Stimulated activated effector memory CD8-positive, alpha-beta T cell treated with anti-CD3 and anti-CD28 coated beads, Interleukin-12 subunit alpha, Interleukin-12 subunit beta, amount 100 ng/mL, for 72 hours (primary cell): ENCODE data around the gene SAMD9.
"Not testable (repeated sequence)": the region's sequence is repeated elsewhere in the genome, so short reads cannot be mapped to it uniquely, and the experiment has no call there.

Source experiments
- ATAC-seq: fragments of 150-1000 bp; cut with Tn5 transposase; 2 replicates; pipeline ENCODE4 v1.10.0; 2021
- DNase-seq, 2 donors: peaks; one replicate each; pipeline ENCODE4 v3.0.0; 2021 to 2022; ENCODE audit warnings: low spot score in 2 of 2
- H3K27ac Mint-ChIP-seq: one replicate; pipeline ENCODE4 v1.8.0; 2022; ENCODE audit warnings: mild to moderate bottlenecking, mixed read lengths
- H3K36me3 Mint-ChIP-seq: one replicate; pipeline ENCODE4 v1.8.0; 2022; ENCODE audit warnings: mild to moderate bottlenecking, mixed read lengths
- H3K4me1 Mint-ChIP-seq: one replicate; pipeline ENCODE4 v1.8.0; 2022; ENCODE audit warnings: mixed read lengths
- H3K4me3 Mint-ChIP-seq: one replicate; pipeline ENCODE4 v1.8.0; 2022; ENCODE audit warnings: mild to moderate bottlenecking, mixed read lengths
- H3K9me3 Mint-ChIP-seq: one replicate; pipeline ENCODE4 v1.8.0; 2022; ENCODE audit warnings: mixed read lengths

The SAMD9 gene

DNA sequence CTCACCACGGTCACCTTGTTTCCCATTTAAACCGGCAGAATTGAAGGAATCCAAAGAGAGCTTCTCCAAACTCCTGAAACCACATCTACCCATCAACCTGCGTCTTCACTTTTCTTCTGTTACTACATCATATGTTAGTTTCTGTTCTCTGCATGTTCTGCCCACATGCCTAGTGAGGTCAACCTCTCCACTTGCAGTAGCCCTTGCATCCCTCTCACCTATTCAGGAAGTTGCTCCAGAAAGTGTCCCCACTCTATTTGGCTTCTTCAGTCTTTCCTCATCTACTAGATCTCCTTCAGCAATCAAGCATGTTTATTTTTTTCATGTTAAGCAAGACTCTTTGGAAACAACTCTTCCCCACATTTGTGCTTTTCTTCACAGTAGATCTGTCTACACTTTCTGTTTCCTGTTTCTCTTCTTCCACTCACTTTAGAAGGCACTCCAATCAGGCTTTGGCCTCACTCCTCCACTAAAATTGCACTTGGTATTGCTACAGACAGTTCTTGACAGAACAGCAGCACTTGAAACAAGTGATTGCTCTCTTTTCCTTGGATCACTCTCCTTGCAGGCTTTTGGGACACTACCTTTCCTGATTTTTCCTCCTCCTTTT, 22.9 kb upstream of the SAMD9 start:
- Mint-ChIP-seq H3K4me1 (peaks cover 8% of the 10 kb centered on the region), H3K9me3 (peaks cover 5% of the 10 kb centered on the region), H3K27ac (no peak overlapping the region), H3K4me3 (no peak overlapping the region), H3K36me3 (peaks cover 55% of the 10 kb centered on the region)
- ATAC-seq (no peak), DNase-seq (no peak)

DNA sequence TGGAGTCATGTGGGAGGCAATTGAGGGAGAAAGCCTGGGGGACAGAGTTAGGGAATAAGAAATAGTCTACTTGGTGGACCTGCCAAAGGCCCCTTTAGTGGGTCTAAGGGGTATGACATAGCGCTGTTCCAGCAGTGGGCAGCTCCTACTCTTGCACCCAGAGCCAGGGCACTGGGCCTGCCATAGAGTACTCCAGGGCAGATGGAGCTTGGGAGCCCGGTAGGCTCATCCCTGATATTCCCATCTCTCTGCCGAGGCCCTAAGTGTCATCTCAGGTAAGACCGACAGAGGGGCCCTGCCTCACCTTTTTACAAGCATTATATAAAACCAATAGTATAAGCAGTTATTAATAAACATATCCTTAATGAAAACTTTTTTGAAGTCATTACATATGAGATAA, 20.8 kb upstream of the SAMD9 start:
- Mint-ChIP-seq H3K9me3 (peaks cover 14% of the 10 kb centered on the region), H3K36me3 (peaks cover 46% of the 10 kb centered on the region), H3K4me1 (peaks cover 5% of the 10 kb centered on the region), H3K27ac (no peak overlapping the region), H3K4me3 (no peak overlapping the region)
- no peak for ATAC-seq
- DNase-seq = no peak

DNA sequence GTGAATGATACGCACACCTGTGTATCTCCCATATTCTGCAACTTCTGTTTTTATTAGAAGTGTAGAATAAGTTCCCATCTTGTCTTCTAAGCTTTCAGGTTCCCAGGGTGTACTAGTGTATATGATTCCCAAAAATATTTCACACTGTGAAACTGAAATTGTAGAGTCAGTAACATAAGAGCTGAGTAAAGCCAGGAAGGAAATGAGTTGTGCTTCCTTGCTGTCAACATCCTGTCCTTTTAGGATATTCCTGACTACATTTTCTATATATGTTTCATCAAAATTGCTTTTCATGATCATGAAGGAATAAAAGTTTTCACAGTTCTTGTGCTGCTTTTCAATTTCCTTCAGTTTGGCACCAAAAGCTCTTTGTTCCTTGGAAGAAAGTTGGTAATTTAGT, 15.2 kb upstream of the SAMD9 start:
- H3K4me1 Mint-ChIP-seq = no peaks in the 10 kb centered on the region
- no peak overlapping the region for H3K4me3 Mint-ChIP-seq
- H3K27ac Mint-ChIP-seq = no peak overlapping the region
- H3K36me3 Mint-ChIP-seq = peaks cover 32% of the 10 kb centered on the region
- H3K9me3 Mint-ChIP-seq = peaks cover 33% of the 10 kb centered on the region
- DNase-seq = no peak
- no peak for ATAC-seq

DNA sequence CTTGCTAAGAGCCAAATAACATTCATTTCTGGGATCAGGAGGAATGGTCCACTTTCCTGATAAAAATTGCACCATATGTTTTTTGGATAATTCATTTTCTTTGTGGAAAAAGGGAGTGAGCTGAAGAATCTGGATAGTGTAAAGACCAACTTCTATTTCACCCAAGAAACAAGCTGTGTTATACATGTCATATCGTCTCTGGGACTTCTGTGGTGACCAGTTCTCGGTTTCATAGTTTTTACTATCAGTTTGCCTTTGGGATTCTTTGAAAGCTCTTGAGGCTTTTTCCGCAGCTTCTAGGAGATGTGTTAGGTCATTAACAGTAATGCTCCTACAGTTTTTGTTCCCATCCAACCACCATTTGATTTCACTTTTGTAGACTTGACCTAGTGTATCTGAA, 14.4 kb upstream of the SAMD9 start:
- no peak overlapping the region for H3K27ac Mint-ChIP-seq
- ATAC-seq = no peak
- H3K4me3 Mint-ChIP-seq = no peak overlapping the region
- H3K4me1 Mint-ChIP-seq = no peaks in the 10 kb centered on the region
- no peak for DNase-seq
- H3K36me3 Mint-ChIP-seq = peaks cover 24% of the 10 kb centered on the region
- peaks cover 33% of the 10 kb centered on the region for H3K9me3 Mint-ChIP-seq

DNA sequence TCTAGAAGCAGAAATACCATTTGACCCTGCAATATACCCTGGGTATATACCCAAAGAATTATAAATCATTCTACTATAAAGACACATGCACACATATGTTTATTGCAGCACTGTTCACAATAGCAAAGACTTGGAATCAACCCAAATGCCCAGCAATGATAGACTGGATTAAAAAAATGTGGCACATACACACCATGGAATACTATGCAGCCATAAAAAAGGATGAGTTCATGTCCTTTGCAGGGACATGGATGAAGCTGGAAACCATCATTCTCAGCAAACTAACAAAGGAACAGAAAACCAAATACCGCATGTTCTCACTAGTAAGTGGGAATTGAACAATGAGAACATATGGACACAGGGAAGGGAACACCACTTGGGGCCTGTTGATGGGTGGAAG, 9.2 kb upstream of the SAMD9 start:
- H3K4me1 Mint-ChIP-seq, H3K4me3 Mint-ChIP-seq, DNase-seq, H3K36me3 Mint-ChIP-seq, H3K27ac Mint-ChIP-seq, ATAC-seq: not testable (repeated sequence)
- peaks cover 40% of the 10 kb centered on the region for H3K9me3 Mint-ChIP-seq

DNA sequence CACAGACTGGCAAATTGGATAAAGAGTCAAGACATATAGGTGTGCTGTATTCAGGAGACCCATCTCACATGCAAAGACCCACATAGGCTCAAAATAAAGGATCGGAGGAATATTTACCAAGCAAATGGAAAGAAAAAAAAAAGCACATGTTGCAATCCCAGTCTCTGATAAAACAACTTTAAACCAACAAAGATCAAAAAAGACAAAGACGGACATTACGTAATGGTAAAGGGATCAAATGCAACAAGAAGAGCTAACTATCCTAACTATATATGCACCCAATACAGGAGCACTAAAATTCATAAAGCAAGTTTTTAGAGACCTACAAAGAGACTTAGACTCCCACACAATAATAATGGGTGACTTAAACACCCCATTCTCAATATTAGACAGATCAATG, 5.8 kb upstream of the SAMD9 start:
- not testable (repeated sequence) for H3K36me3 Mint-ChIP-seq

DNA sequence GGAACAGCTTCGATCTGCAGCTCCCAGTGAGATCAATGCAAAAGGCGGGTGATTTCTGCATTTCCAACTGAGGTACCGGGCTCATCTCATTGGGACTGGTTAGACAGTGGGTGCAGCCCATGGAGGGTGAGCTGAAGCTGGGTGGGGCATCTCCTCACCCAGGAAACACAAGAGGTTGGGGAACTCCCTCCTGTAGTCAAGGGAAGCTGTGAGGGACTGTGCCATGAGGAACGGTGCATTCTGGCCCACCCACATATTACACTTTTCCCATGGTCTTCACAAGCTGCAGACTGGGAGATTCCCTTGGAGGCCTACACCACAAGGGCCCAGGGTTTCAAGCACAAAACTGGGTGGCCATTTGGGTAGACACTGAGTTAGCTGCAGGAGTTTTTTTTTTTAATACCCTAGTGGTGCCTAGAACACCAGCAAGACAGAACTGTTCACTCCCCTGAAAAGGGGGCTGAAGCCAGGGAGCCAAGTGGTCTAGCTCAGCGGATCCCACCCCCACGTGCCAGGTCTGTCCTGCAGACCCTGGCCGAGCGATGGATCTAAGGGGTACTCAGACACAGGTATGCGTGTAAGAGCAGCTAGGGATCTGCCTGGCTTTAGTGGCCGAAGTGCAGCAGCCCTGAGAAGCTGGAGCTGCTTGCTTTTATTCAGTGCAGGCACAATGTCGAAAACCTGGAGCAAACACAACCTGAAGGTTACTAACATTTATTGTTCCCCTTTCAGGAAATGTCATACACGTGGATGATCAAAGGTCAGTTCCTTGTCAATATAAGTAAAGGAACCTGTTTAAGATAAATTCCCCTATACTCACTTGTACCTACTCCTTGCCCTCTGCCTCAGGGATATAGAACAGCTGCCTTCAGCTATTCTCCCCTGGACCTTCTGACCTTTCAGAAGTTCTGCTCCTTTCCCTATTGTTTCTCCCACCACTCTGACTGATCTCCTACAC, 3.1 kb upstream of the SAMD9 start:
- Mint-ChIP-seq H3K4me3 (no peak overlapping the region), H3K4me1 (peaks cover 14% of the 10 kb centered on the region), H3K27ac (no peak overlapping the region), H3K9me3 (peaks cover 22% of the 10 kb centered on the region), H3K36me3 (peaks cover 7% of the 10 kb centered on the region)
- ATAC-seq (no peak), DNase-seq (no peak)

More for the DNA sequence above, 5.8 kb upstream of the SAMD9 start:
- not testable (repeated sequence) for H3K27ac Mint-ChIP-seq, H3K4me1 Mint-ChIP-seq, ATAC-seq, H3K4me3 Mint-ChIP-seq, DNase-seq
- peaks cover 31% of the 10 kb centered on the region for H3K9me3 Mint-ChIP-seq

DNA sequence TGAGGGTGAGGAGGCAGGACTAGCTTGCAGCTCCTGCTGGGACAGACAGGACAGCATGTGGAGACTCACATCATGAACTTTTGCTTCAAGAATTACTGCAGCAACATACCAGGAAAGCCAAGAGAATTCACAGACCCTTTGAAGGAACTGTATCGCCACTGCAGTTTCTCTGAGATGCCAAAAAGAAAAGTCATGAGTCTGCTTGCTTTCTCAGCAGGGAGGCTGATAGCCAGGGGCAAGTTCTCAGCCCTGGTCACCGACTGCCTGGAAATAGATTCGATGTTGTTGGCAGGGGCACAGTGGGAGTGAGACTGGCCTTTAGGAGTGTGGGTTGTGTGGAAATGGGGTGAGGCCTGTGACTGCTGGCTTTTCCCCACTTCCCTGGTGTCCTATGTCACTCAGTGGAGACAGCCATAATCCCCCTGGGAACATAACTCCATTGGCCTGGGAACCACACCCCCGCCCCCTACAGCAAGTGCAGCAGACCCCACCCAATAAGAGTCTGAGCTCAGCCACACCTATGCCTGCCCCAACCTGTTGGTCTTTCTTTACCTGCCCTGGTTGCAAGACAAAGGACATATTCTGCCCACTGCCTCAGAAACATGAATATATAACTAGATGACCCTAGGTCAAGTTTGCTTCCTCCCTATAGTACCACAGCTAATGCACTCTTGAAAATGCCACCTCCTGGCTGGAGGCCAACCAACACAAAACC, 1.6 kb upstream of the SAMD9 start:
- Mint-ChIP-seq H3K36me3 (peaks cover 22% of the 10 kb centered on the region), H3K9me3 (peaks cover 20% of the 10 kb centered on the region), H3K4me3 (no peak overlapping the region), H3K4me1 (peaks cover 30% of the 10 kb centered on the region), H3K27ac (no peak overlapping the region)
- DNase-seq = no peak
- ATAC-seq = no peak

DNA sequence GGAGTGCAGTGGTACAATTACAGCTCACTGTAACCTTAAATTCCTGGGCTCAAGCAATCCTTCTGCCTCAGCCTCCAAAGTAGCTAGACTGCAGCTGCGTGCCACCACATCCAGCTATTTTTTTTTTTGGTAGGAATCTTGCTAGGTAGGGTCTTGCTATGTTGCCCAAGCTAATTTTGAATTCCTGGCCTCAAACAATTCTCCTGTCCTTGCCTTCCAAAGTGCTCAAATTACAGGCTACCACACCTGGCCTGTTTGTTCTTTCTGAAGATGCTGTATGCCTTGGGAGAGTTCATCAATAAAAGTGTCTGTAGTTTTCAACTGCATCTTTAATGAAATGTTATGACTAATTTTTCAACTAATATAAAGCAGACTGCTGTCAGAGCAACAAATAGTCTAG, 452 bp downstream of the SAMD9 start:
- H3K36me3 Mint-ChIP-seq = peaks cover 42% of the 10 kb centered on the region
- no peak for DNase-seq
- peak overlapping the region; percentile 87 for H3K27ac Mint-ChIP-seq
- H3K4me1 Mint-ChIP-seq = peaks cover 41% of the 10 kb centered on the region
- peaks cover 9% of the 10 kb centered on the region for H3K9me3 Mint-ChIP-seq
- ATAC-seq = no peak
- peak overlapping the region; percentile 85 for H3K4me3 Mint-ChIP-seq

DNA sequence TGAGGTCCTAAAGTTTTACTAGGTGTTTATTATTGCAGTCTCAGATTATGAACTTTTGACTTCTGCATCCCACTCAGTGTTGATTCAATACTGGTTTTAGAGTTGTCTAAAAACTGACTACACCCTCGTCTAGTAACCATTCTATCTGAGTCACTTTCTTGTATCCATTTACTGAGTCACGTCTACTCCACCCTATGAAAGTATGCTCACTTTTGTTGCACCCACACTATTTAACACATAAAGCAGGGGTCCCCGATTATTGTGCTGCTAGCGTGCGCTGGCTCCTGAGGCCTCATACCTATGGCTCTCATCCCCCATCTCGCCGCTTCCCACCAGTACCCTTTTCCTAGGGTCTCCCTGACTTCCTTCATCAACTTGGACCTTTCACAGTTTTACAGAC, 2.0 kb downstream of the SAMD9 start:
- DNase-seq = peak in 1 of 2 donors; percentile 57
- peak overlapping the region; percentile 87 for H3K27ac Mint-ChIP-seq
- ATAC-seq = peak; percentile 98
- peaks cover 13% of the 10 kb centered on the region for H3K9me3 Mint-ChIP-seq
- peaks cover 58% of the 10 kb centered on the region for H3K36me3 Mint-ChIP-seq
- peak overlapping the region; percentile 85 for H3K4me3 Mint-ChIP-seq
- H3K4me1 Mint-ChIP-seq = peaks cover 46% of the 10 kb centered on the region

DNA sequence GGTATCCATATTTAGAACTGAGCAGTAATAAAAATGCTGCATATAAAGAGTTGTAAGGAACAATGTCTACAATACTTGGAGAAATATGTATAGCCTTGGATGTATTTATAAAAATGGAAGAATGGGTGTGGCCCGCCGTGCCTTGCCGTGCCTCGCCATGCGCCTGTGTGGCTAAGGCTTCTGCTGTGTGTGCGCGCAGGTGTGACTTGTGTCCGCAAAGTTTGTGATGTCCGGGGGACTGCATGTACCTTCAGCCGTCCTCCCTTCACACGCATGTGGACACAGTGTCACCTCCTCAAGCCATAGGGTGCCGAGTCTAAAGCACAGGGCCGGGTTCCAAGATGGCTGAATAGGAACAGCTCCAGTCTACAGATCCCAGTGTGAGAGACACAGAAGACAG, 9.8 kb downstream of the SAMD9 start:
- DNase-seq (no peak), ATAC-seq (no peak)
- Mint-ChIP-seq H3K9me3 (peaks cover 28% of the 10 kb centered on the region), H3K27ac (no peak overlapping the region), H3K4me3 (no peak overlapping the region), H3K36me3 (peaks cover 85% of the 10 kb centered on the region), H3K4me1 (peaks cover 15% of the 10 kb centered on the region)

DNA sequence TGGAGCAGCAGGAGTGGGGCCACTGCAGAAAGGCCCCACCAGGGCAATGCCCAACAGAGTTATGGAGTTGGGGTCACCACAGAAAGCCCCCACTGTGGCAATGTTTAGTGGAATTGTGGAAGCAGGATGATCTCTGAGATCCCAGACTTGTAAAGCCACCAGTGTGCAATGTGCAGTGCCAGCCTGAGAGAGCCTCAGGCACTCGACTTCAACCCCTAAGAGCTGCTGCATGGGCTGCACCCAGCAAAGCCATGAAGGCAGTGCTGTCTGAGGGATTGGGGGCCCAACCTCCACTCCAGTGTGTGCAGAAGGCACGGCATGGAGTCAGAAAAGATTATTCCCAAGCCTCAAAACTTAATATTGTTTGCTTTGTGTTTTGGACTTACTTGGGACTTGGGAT, 20.4 kb downstream of the SAMD9 start:
- peaks cover 14% of the 10 kb centered on the region for H3K36me3 Mint-ChIP-seq
- peaks cover 28% of the 10 kb centered on the region for H3K9me3 Mint-ChIP-seq

DNA sequence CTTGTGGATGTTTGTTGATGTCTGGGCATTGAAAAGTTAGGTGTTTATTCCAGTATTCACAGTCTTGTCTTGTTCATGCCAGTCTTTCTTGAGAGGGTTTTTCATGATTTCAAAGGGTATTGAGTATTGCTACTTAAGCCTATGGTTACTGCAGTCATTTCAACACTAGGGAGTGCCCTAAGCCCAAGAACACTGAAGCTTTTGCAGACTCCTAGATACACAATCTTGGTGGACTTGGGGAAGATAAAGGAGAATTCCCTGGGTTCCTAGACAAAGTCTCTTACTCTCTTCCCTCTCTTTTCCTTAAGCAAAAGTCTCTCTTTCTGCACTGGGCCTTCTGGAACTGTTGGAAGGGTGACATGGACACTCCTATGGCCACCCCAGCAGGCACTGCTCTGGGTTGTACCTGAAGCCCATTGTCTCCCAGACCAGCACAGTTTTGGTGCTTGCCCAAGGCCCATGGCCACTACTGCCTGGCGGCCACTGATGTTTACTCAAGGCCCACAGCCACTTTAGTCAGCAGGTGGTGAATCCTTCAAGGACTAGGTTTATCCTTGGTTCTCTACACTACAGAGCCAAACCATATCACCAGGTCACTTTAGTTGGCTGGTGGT, 24.9 kb downstream of the SAMD9 start:
- DNase-seq (no peak), ATAC-seq (peak; percentile 68)
- Mint-ChIP-seq H3K27ac (no peak overlapping the region), H3K36me3 (peaks cover 6% of the 10 kb centered on the region), H3K4me1 (no peaks in the 10 kb centered on the region), H3K4me3 (no peak overlapping the region), H3K9me3 (peaks cover 29% of the 10 kb centered on the region)

More for the DNA sequence above, 20.4 kb downstream of the SAMD9 start:
- no peak for ATAC-seq
- H3K4me3 Mint-ChIP-seq = no peak overlapping the region
- no peaks in the 10 kb centered on the region for H3K4me1 Mint-ChIP-seq
- no peak for DNase-seq
- H3K27ac Mint-ChIP-seq = no peak overlapping the region

DNA sequence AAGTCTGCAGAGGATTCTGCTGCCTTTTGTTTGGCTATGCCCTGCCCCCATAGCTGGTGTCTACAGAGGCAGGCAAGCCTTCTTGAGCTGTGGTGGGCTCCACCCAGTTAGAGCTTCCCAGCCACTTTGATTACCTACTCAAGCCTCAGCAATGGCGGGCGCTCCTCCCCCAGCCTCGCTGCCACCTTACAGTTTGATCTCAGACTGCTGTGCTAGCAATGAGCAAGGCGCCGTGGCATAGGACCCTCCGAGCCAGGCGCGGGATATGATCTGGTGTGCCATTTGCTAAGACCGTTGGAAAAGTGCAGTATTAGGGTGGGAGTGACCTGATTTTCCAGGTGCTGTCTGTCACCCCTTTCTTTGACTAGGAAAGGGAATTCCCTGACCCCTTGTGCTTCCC, 44.4 kb downstream of the SAMD9 start:
- not testable (repeated sequence) for H3K9me3 Mint-ChIP-seq, DNase-seq, ATAC-seq

DNA sequence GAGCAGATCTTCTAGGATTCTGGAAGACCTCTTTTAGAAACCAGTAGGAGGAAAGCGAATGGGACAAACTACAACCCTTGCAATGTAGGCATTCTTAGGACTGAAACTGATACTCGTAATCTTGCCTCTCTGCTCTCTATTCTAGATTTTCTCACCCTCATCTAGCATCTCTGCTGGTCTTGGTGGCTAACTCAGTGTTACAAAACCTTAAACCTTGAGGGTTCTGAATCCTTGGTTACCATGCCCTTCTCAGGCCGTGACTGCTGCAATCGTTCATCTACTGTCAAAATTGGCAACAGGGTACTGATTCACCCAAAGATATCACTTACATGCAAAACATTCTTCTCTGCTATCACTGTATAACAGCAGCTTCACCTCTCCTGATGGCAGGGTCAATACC, 55.2 kb downstream of the SAMD9 start:
- no peak for DNase-seq
- Mint-ChIP-seq H3K9me3 (no peaks in the 10 kb centered on the region), H3K4me3 (no peak overlapping the region), H3K27ac (no peak overlapping the region), H3K36me3 (no peaks in the 10 kb centered on the region), H3K4me1 (peaks cover 6% of the 10 kb centered on the region)
- no peak for ATAC-seq

More for the DNA sequence above, 44.4 kb downstream of the SAMD9 start:
- H3K36me3 Mint-ChIP-seq, H3K4me3 Mint-ChIP-seq, H3K27ac Mint-ChIP-seq, H3K4me1 Mint-ChIP-seq: not testable (repeated sequence)
